Stomach (tissue), 4 donors: ENCODE results near the gene MAP3K13.

Experiments used
- CTCF ChIP-seq, 7 experiments: fragments of 450-650 bp in 4 of 7; fragments of 200-600 bp in 3 of 7; sonication (generic) in 3 of 7; IDR thresholded peaks; one replicate each; pipeline ENCODE4 v1.5.1; 2016 to 2019; ENCODE audit warnings: antibody characterized with exemption in 7 of 7, control low read depth in 2 of 7, mild to moderate bottlenecking in 1 of 7
- EP300 ChIP-seq: sonication (generic); formaldehyde crosslinking; IDR thresholded peaks from one replicate; pipeline ENCODE4 v1.6.1; 2017; ENCODE audit warnings: antibody characterized with exemption
- POLR2A ChIP-seq, 4 donors: fragments of 450-650 bp; IDR thresholded peaks; one replicate each; pipeline ENCODE4 v1.6.1; 2016; ENCODE audit warnings: antibody characterized with exemption in 4 of 4, control low read depth in 2 of 4, mild to moderate bottlenecking in 1 of 4, moderate library complexity in 1 of 4
- POLR2AphosphoS5 ChIP-seq, 3 donors: sonication (generic); formaldehyde crosslinking; IDR thresholded peaks; one replicate each; pipeline ENCODE4 v1.6.1; 2016; ENCODE audit warnings: antibody characterized with exemption in 3 of 3

DNA sequence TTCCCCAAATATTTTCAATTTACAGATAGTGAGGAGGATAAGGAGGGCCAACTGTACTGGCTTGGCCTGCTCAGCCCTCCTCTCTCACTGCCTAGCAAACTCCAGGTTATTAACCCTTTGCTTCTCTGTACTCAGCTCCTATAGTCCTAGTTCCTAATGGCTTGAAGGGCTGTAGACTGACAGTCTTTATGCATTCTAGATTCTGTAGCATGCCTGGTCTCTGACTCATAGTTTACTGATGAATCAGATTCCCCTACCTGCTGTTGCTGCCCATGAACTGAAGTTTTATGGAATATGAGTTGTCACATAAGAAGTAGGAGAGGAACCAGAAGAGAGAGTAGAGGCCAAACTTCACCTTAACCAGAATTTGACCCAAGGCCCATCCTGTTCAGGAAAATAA is 27.1 kb upstream of the MAP3K13 start:
- no peak for TF ChIP-seq CTCF (IDR thresholded peaks at IDR 0.05)
- no peak for TF ChIP-seq POLR2AphosphoS5 (IDR thresholded peaks at IDR 0.05)
- TF ChIP-seq POLR2A (IDR thresholded peaks at IDR 0.05): no peak
- TF ChIP-seq EP300: no peak
